Immature natural killer cell (primary cell): ENCODE results near the gene BPIFB2. TPM values are rescaled to one million over a fixed set of nuclear protein-coding genes. Genes with fewer than 3 reads are reported as not detected.
"Not testable (repeated sequence)": the region's sequence is repeated elsewhere in the genome, so short reads cannot be mapped to it uniquely, and the experiment has no call there.

Experiments used
- DNase-seq, 3 donors: peaks; one replicate each; pipeline ENCODE4 v3.0.0; 2022; ENCODE audit warnings: mixed read lengths in 1 of 3
- H3K27ac Mint-ChIP-seq, 6 donors: one replicate each; pipeline ENCODE4 v1.8.0; 2020; ENCODE audit warnings: mixed read lengths in 6 of 6, mild to moderate bottlenecking in 5 of 6, inconsistent platforms in 4 of 6, moderate library complexity in 3 of 6
- H3K27me3 Mint-ChIP-seq, 3 donors: one replicate each; pipeline ENCODE4 v1.8.0; 2020 to 2021; ENCODE audit warnings: low read depth in 3 of 3, mild to moderate bottlenecking in 3 of 3, mixed read lengths in 3 of 3, moderate library complexity in 3 of 3, inconsistent platforms in 1 of 3
- H3K36me3 Mint-ChIP-seq, 3 donors: one replicate each; pipeline ENCODE4 v1.8.0; 2020; ENCODE audit warnings: mixed read lengths in 3 of 3, inconsistent platforms in 2 of 3, mild to moderate bottlenecking in 2 of 3
- H3K4me1 Mint-ChIP-seq, 2 donors: one replicate each; pipeline ENCODE4 v1.8.0; 2020; ENCODE audit warnings: inconsistent platforms in 2 of 2, mild to moderate bottlenecking in 2 of 2, mixed read lengths in 2 of 2, moderate library complexity in 1 of 2
- H3K4me3 Mint-ChIP-seq, 5 donors: one replicate each; pipeline ENCODE4 v1.8.0; 2020; ENCODE audit warnings: mild to moderate bottlenecking in 5 of 5, mixed read lengths in 5 of 5, inconsistent platforms in 3 of 5, moderate library complexity in 3 of 5
- H3K9me3 Mint-ChIP-seq, 6 donors: one replicate each; pipeline ENCODE4 v1.8.0; 2020; ENCODE audit warnings: mild to moderate bottlenecking in 6 of 6, mixed read lengths in 6 of 6, inconsistent platforms in 4 of 6, moderate library complexity in 3 of 6
- polyA plus RNA-seq, 3 donors: library from polyadenylated mRNA; unstranded; fragments of 300-500 nt; fragmentation: Illumina TruSeq; gene quantifications; one replicate each; pipeline ENCODE4 v1.2.3, GENCODE V29; 2021

The BPIFB2 gene
- polyA plus RNA-seq, 3 donors from 2014 or later: not detected

GRCh38 chr20:32975121-32975520 lies 32.4 kb upstream of the BPIFB2 start:
- peak overlapping the region in 3 of 6 donors; percentile 7 to 60 (median 46) for H3K27ac Mint-ChIP-seq
- H3K36me3 Mint-ChIP-seq, H3K27me3 Mint-ChIP-seq, H3K4me3 Mint-ChIP-seq, DNase-seq, H3K9me3 Mint-ChIP-seq: not testable (repeated sequence)
- H3K4me1 Mint-ChIP-seq: peaks cover 3 to 10% of the 10 kb centered on the region in 2 donors

- DNase-seq: no peak
- Mint-ChIP-seq H3K9me3 (peaks cover 0 to 5% (median 0%) of the 10 kb centered on the region in 6 donors), H3K27me3 (peaks cover 0 to 5% (median 1%) of the 10 kb centered on the region in 3 donors), H3K4me1 (peaks cover 0 to 6% of the 10 kb centered on the region in 2 donors), H3K4me3 (no peak overlapping the region), H3K27ac (peak overlapping the region; percentile 20 to 73 (median 54)), H3K36me3 (no peaks in the 10 kb centered on the region)
These were observed 31.5 kb upstream of the BPIFB2 start for GRCh38 chr20:32975698-32976674.

- Mint-ChIP-seq H3K4me3 (no peak overlapping the region), H3K4me1 (peaks cover 0 to 6% of the 10 kb centered on the region in 2 donors), H3K27me3 (peaks cover 0 to 5% (median 1%) of the 10 kb centered on the region in 3 donors), H3K27ac (peak overlapping the region; percentile 13 to 73 (median 48)), H3K9me3 (peaks cover 0 to 5% (median 0%) of the 10 kb centered on the region in 6 donors), H3K36me3 (no peaks in the 10 kb centered on the region)
- no peak for DNase-seq
These were observed 30.8 kb upstream of the BPIFB2 start for GRCh38 chr20:32976746-32977145.

GRCh38 chr20:32977281-32978008 lies 30.1 kb upstream of the BPIFB2 start:
- no peak for DNase-seq
- Mint-ChIP-seq H3K36me3 (no peaks in the 10 kb centered on the region), H3K9me3 (peaks cover 0 to 5% (median 0%) of the 10 kb centered on the region in 6 donors), H3K27ac (peak overlapping the region in 1 of 6 donors; percentile 30), H3K27me3 (peaks cover 0 to 1% (median 1%) of the 10 kb centered on the region in 3 donors), H3K4me3 (no peak overlapping the region), H3K4me1 (peaks cover 0 to 6% of the 10 kb centered on the region in 2 donors)

- H3K27ac Mint-ChIP-seq: no peak overlapping the region
- no peaks in the 10 kb centered on the region for H3K36me3 Mint-ChIP-seq
- H3K4me1 Mint-ChIP-seq: peaks cover 0 to 6% of the 10 kb centered on the region in 2 donors
- no peak for DNase-seq
- no peak overlapping the region for H3K4me3 Mint-ChIP-seq
- H3K27me3 Mint-ChIP-seq: peaks cover 1 to 4% (median 3%) of the 10 kb centered on the region in 3 donors
- H3K9me3 Mint-ChIP-seq: peaks cover 0 to 5% (median 0%) of the 10 kb centered on the region in 6 donors
These were observed 29.5 kb upstream of the BPIFB2 start for GRCh38 chr20:32978009-32978335.

- Mint-ChIP-seq H3K27me3 (peaks cover 1 to 4% (median 3%) of the 10 kb centered on the region in 3 donors), H3K36me3 (no peaks in the 10 kb centered on the region), H3K4me1 (peaks cover 0 to 6% of the 10 kb centered on the region in 2 donors), H3K27ac (no peak overlapping the region), H3K9me3 (peaks cover 0 to 5% (median 0%) of the 10 kb centered on the region in 6 donors), H3K4me3 (no peak overlapping the region)
- DNase-seq: no peak
These were observed 28.1 kb upstream of the BPIFB2 start for GRCh38 chr20:32979201-32979998.

GRCh38 chr20:32980131-32980941 lies 27.2 kb upstream of the BPIFB2 start:
- Mint-ChIP-seq H3K36me3 (no peaks in the 10 kb centered on the region), H3K4me3 (no peak overlapping the region), H3K9me3 (peaks cover 0 to 5% (median 0%) of the 10 kb centered on the region in 6 donors), H3K4me1 (peaks cover 0 to 3% of the 10 kb centered on the region in 2 donors), H3K27ac (no peak overlapping the region), H3K27me3 (peaks cover 1 to 6% (median 4%) of the 10 kb centered on the region in 3 donors)
- no peak for DNase-seq

- peaks cover 0 to 5% (median 0%) of the 10 kb centered on the region in 6 donors for H3K9me3 Mint-ChIP-seq
- peaks cover 1 to 6% (median 4%) of the 10 kb centered on the region in 3 donors for H3K27me3 Mint-ChIP-seq
- no peak for DNase-seq
- H3K4me3 Mint-ChIP-seq: no peak overlapping the region
- H3K27ac Mint-ChIP-seq: no peak overlapping the region
- peaks cover 0 to 3% of the 10 kb centered on the region in 2 donors for H3K4me1 Mint-ChIP-seq
- no peaks in the 10 kb centered on the region for H3K36me3 Mint-ChIP-seq
These were observed 26.5 kb upstream of the BPIFB2 start for GRCh38 chr20:32980990-32981389.

- peak overlapping the region in 1 of 6 donors; percentile 40 for H3K27ac Mint-ChIP-seq
- H3K27me3 Mint-ChIP-seq: peaks cover 3 to 6% (median 3%) of the 10 kb centered on the region in 3 donors
- H3K36me3 Mint-ChIP-seq: no peaks in the 10 kb centered on the region
- DNase-seq: no peak
- no peaks in the 10 kb centered on the region for H3K9me3 Mint-ChIP-seq
- no peak overlapping the region for H3K4me3 Mint-ChIP-seq
- H3K4me1 Mint-ChIP-seq: no peaks in the 10 kb centered on the region
These were observed 24.7 kb upstream of the BPIFB2 start for GRCh38 chr20:32982617-32983458.

- H3K27me3 Mint-ChIP-seq: peaks cover 3 to 6% (median 3%) of the 10 kb centered on the region in 3 donors
- no peaks in the 10 kb centered on the region for H3K4me1 Mint-ChIP-seq
- H3K9me3 Mint-ChIP-seq: no peaks in the 10 kb centered on the region
- no peak overlapping the region for H3K4me3 Mint-ChIP-seq
- H3K36me3 Mint-ChIP-seq: no peaks in the 10 kb centered on the region
- DNase-seq: no peak
- peak overlapping the region in 1 of 6 donors; percentile 8 for H3K27ac Mint-ChIP-seq
These were observed 23.9 kb upstream of the BPIFB2 start for GRCh38 chr20:32983459-32984112.

- H3K9me3 Mint-ChIP-seq: no peaks in the 10 kb centered on the region
- peaks cover 3 to 6% (median 3%) of the 10 kb centered on the region in 3 donors for H3K27me3 Mint-ChIP-seq
- no peaks in the 10 kb centered on the region for H3K36me3 Mint-ChIP-seq
- no peaks in the 10 kb centered on the region for H3K4me1 Mint-ChIP-seq
- H3K4me3 Mint-ChIP-seq: no peak overlapping the region
- DNase-seq: no peak
- H3K27ac Mint-ChIP-seq: no peak overlapping the region
These were observed 23.3 kb upstream of the BPIFB2 start for GRCh38 chr20:32984196-32984595.
